PC-3 (cell line): ENCODE data around the gene GLCE. TPM values are rescaled to one million over a fixed set of nuclear protein-coding genes. Genes with fewer than 3 reads are reported as not detected.
A peak's percentile ranks its signal among the peaks of the same experiment; 100 is the strongest.

Source experiments
- ATAC-seq: fragments of 200-7000 bp; cut with Tn5 transposase; 2 replicates; pipeline ENCODE4 v1.9.1; 2020; ENCODE audit warnings: mild to moderate bottlenecking, moderate library complexity
- BruUV-seq: library from RNA; stranded (reverse); fragments of 400-500 nt; replicated peaks from 2 replicates; lab custom pipeline; 2021; lab: Mats Ljungman, UMichigan
- CTCF ChIA-PET: fragments of 300-600 bp; sonication (Branson Sonifier 250); formaldehyde crosslinking; loops from one replicate; lab custom pipeline; 2022; ENCODE audit warnings: antibody characterized with exemption; lab: Charles Lee
- POLR2A ChIA-PET: fragments of 300-600 bp; sonication (Branson Sonifier 250); formaldehyde crosslinking; loops from one replicate; lab custom pipeline; 2022; ENCODE audit warnings: antibody characterized with exemption; ENCODE audit not compliant: unreplicated experiment; lab: Charles Lee
- DNase-seq: peaks from one replicate; pipeline ENCODE4 v3.0.0-alpha.2; 2015
- H2AFZ ChIP-seq: fragments of 300-600 bp; sonication (generic); 2 replicates; pipeline ENCODE4 v1.6.0; 2016; ENCODE audit warnings: antibody characterized with exemption, low read length
- H3F3A ChIP-seq: fragments of 300-600 bp; sonication (generic); one replicate; pipeline ENCODE4 v1.6.0; 2017; ENCODE audit warnings: antibody characterized with exemption, low read length, control low read depth, mild to moderate bottlenecking; ENCODE audit not compliant: unreplicated experiment
- H3K27ac ChIP-seq: fragments of 300-600 bp; sonication (generic); 2 replicates; pipeline ENCODE4 v1.5.1; 2016; ENCODE audit warnings: mild to moderate bottlenecking, low read length
- H3K27me3 ChIP-seq: fragments of 300-600 bp; sonication (generic); 2 replicates; pipeline ENCODE4 v1.6.1; 2016; ENCODE audit warnings: low read length, mixed read lengths
- H3K36me3 ChIP-seq: fragments of 300-600 bp; sonication (generic); 2 replicates; pipeline ENCODE4 v1.6.1; 2016; ENCODE audit warnings: low read depth, mixed run types, low read length, mixed read lengths
- H3K4me1 ChIP-seq: fragments of 300-600 bp; sonication (generic); 2 replicates; pipeline ENCODE4 v1.5.1; 2016; ENCODE audit warnings: low read length; ENCODE audit not compliant: insufficient read depth
- H3K4me2 ChIP-seq: fragments of 300-600 bp; sonication (generic); 2 replicates; pipeline ENCODE4 v1.6.0; 2016; ENCODE audit warnings: low read length
- H3K4me3 ChIP-seq: fragments of 300-600 bp; sonication (generic); 2 replicates; pipeline ENCODE4 v1.5.1; 2016; ENCODE audit warnings: mild to moderate bottlenecking, low read length, mixed read lengths
- H3K79me2 ChIP-seq: fragments of 300-600 bp; sonication (generic); 2 replicates; pipeline ENCODE4 v1.6.1; 2017; ENCODE audit warnings: low read length, mixed read lengths
- H3K9ac ChIP-seq: fragments of 300-600 bp; sonication (generic); 2 replicates; pipeline ENCODE4 v1.6.0; 2016; ENCODE audit warnings: mild to moderate bottlenecking, low read length
- H3K9me2 ChIP-seq: fragments of 300-600 bp; sonication (generic); replicated peaks from 2 replicates; pipeline ENCODE4 v1.6.1; 2016; ENCODE audit warnings: mixed run types, low read length, mixed read lengths
- H3K9me3 ChIP-seq: fragments of 300-600 bp; sonication (generic); 2 replicates; pipeline ENCODE4 v1.6.1; 2016; ENCODE audit warnings: low read length, mixed read lengths
- H4K20me1 ChIP-seq: fragments of 300-600 bp; sonication (generic); 2 replicates; pipeline ENCODE4 v1.6.1; 2016; ENCODE audit warnings: low read length, mixed read lengths
- CTCF ChIP-seq: fragments of 300-600 bp; sonication (generic); conservative IDR thresholded peaks from 2 replicates; pipeline ENCODE4 v1.5.1; 2017; ENCODE audit warnings: antibody characterized with exemption, low read depth, mild to moderate bottlenecking, low read length
- EZH2 ChIP-seq: fragments of 300-600 bp; sonication (generic); IDR thresholded peaks from one replicate; pipeline ENCODE4 v1.6.1; 2017; ENCODE audit warnings: antibody characterized with exemption, mild to moderate bottlenecking, low read length; ENCODE audit not compliant: unreplicated experiment
- EZH2phosphoT487 ChIP-seq: fragments of 300-600 bp; sonication (generic); IDR thresholded peaks from 2 replicates; pipeline ENCODE4 v1.6.1; 2018; ENCODE audit warnings: mild to moderate bottlenecking, antibody characterized with exemption, low read length, borderline replicate concordance
- intact Hi-C: fragments of 100-400 bp; cut with micrococcal nuclease; formaldehyde crosslinking; loops from 2 replicates; pipeline ENCODE4 v1.9.0; 2023
- total RNA-seq: library from RNA; depleted of rRNA; stranded (reverse); fragments of >200 nt; gene quantifications from 2 replicates; pipeline ENCODE4 v1.2.3, GENCODE V29; 2014

Gene GLCE
- total RNA-seq, 1 experiment from 2014 or later, result 15.4 TPM

GRCh38 chr15:69225355-69226022 is 65.1 kb downstream of the GLCE start:
- Histone ChIP-seq H3K4me2 (no peak overlapping the region), H3K36me3 (0 out of 2 replicates have a peak, but pooled peaks cover 6% of the 10 kb centered on the region), H3K27me3 (no peaks in the 10 kb centered on the region), H3K79me2 (no peaks in the 10 kb centered on the region), H2AFZ (no peak overlapping the region), H3K27ac (no peak overlapping the region), H4K20me1 (no peaks in the 10 kb centered on the region), H3K4me3 (no peak overlapping the region), H3K9me2 (no peaks in the 10 kb centered on the region), H3K9ac (no peak overlapping the region), H3F3A (no peaks in the 10 kb centered on the region), H3K4me1 (peaks cover 4% of the 10 kb centered on the region; the same call in 1 of the 2 replicates), H3K9me3 (no peaks in the 10 kb centered on the region)
- ATAC-seq (peak; percentile 40; the same call in 1 of the 2 replicates), DNase-seq (peak; percentile 52)
- TF ChIP-seq EZH2 (no peak), CTCF (peak; percentile 58), EZH2phosphoT487 (no peak)
- BruUV-seq, result no TSS peak
- ChIA-PET CTCF (interaction anchor here (0.5 to 1.1 kb wide), 2 partner anchors 18 to 166 kb away, joined by 4 to 5 read pairs; no protein-coding TSS in a partner anchor), POLR2A (no interaction called here)
- intact Hi-C loops, result loop anchor here (1.0 to 2.0 kb wide), 2 partner anchors 65 to 166 kb away; partner anchors contain the start of gene GLCE

GRCh38 chr15:69226023-69226355 is 65.6 kb downstream of the GLCE start:
- Histone ChIP-seq H3K9me3 (no peaks in the 10 kb centered on the region), H3F3A (no peaks in the 10 kb centered on the region), H3K9ac (no peak overlapping the region), H3K4me1 (peaks cover 4% of the 10 kb centered on the region; the same call in 1 of the 2 replicates), H4K20me1 (no peaks in the 10 kb centered on the region), H2AFZ (no peak overlapping the region), H3K4me3 (no peak overlapping the region), H3K36me3 (0 out of 2 replicates have a peak, but pooled peaks cover 6% of the 10 kb centered on the region), H3K4me2 (no peak overlapping the region), H3K27me3 (no peaks in the 10 kb centered on the region), H3K9me2 (no peaks in the 10 kb centered on the region), H3K79me2 (no peaks in the 10 kb centered on the region), H3K27ac (no peak overlapping the region)
- BruUV-seq, result no TSS peak
- CTCF ChIA-PET, result interaction anchor here (0.6 to 1.1 kb wide), 3 partner anchors 18 to 167 kb away, joined by 4 to 5 read pairs (median 4); no protein-coding TSS in a partner anchor
- POLR2A ChIA-PET, result no interaction called here
- DNase-seq (no peak), ATAC-seq (no peak)
- intact Hi-C loops, result no loop called here
- TF ChIP-seq CTCF (no peak; the same call in 1 of the 2 replicates), EZH2 (no peak), EZH2phosphoT487 (no peak)

GRCh38 chr15:69232144-69232543 is 71.7 kb downstream of the GLCE start:
- Histone ChIP-seq H3K9me2 (no peaks in the 10 kb centered on the region), H3K27ac (no peak overlapping the region), H3K9ac (no peak overlapping the region), H3K4me3 (no peak overlapping the region), H3K36me3 (no peaks in the 10 kb centered on the region), H4K20me1 (no peaks in the 10 kb centered on the region), H3K4me1 (peaks cover 6% of the 10 kb centered on the region; the same call in 1 of the 2 replicates), H2AFZ (no peak overlapping the region), H3K4me2 (no peak overlapping the region), H3K79me2 (no peaks in the 10 kb centered on the region), H3K9me3 (no peaks in the 10 kb centered on the region), H3F3A (no peaks in the 10 kb centered on the region), H3K27me3 (no peaks in the 10 kb centered on the region)
- ChIA-PET POLR2A (no interaction called here), CTCF (no interaction called here)
- ATAC-seq (no peak), DNase-seq (peak; percentile 65)
- no peak for TF ChIP-seq EZH2
- no peak for TF ChIP-seq CTCF
- no peak for TF ChIP-seq EZH2phosphoT487
- intact Hi-C loops, result no loop called here
- BruUV-seq, result no TSS peak
